BLaER1 treated with 17β-estradiol and CSF1 and Interleukin-3, amounts not matched to agents 10 nM and 100 nM (cell line): ENCODE measurements around the gene AFG3L2.

Source experiments
- H3K27ac ChIP-seq, 11 experiments: shearing (Covaris generic); formaldehyde crosslinking; 2 replicates each; pipeline ENCODE4 v1.8.1; 2022
- H3K27me3 ChIP-seq, 11 experiments: shearing (Covaris generic); formaldehyde crosslinking; 2 replicates each; pipeline ENCODE4 v1.8.1; 2022
- H3K36me3 ChIP-seq, 11 experiments: shearing (Covaris generic); formaldehyde crosslinking; 2 replicates each; pipeline ENCODE4 v1.8.1; 2022
- H3K4me1 ChIP-seq, 10 experiments: shearing (Covaris generic); formaldehyde crosslinking; 2 replicates each; pipeline ENCODE4 v1.8.1; 2022
- H3K4me2 ChIP-seq, 11 experiments: shearing (Covaris generic); formaldehyde crosslinking; 2 replicates each; pipeline ENCODE4 v1.8.1; 2022
- H3K4me3 ChIP-seq, 10 experiments: shearing (Covaris generic); formaldehyde crosslinking; 2 replicates each; pipeline ENCODE4 v1.8.1; 2022
- H3K9ac ChIP-seq, 11 experiments: shearing (Covaris generic); formaldehyde crosslinking; 2 replicates each; pipeline ENCODE4 v1.8.1; 2022
- H3K9me3 ChIP-seq, 11 experiments: shearing (Covaris generic); formaldehyde crosslinking; replicated peaks in 1 of 11; 2 replicates each; pipeline ENCODE4 v1.8.1; 2022
- H4K20me1 ChIP-seq, 11 experiments: shearing (Covaris generic); formaldehyde crosslinking; 2 replicates each; pipeline ENCODE4 v1.8.1; 2022
- Cebpa-rat ChIP-seq, 11 experiments: shearing (Covaris generic); IDR thresholded peaks; 2 replicates each; pipeline ENCODE4 v1.8.1; 2022

Gene AFG3L2

GRCh38 chr18:12374401-12374800 lies 2.6 kb downstream of the AFG3L2 start:
- peaks cover 48 to 72% (median 62%) of the 10 kb centered on the region in 11 experiments for H4K20me1 ChIP-seq
- H3K4me3 ChIP-seq = no peak overlapping the region
- H3K9me3 ChIP-seq = no peaks in the 10 kb centered on the region
- H3K4me1 ChIP-seq = peaks cover 24 to 39% (median 37%) of the 10 kb centered on the region in 10 experiments
- no peak overlapping the region for H3K27ac ChIP-seq
- TF ChIP-seq Cebpa-rat (IDR thresholded peaks at IDR 0.05) = no peak
- H3K4me2 ChIP-seq = peak overlapping the region; percentile 1 to 99 (median 96); a peak in 19 of 22 replicates
- H3K27me3 ChIP-seq = no peaks in the 10 kb centered on the region
- H3K36me3 ChIP-seq = peaks cover 16 to 61% (median 49%) of the 10 kb centered on the region in 11 experiments
- H3K9ac ChIP-seq = no peak overlapping the region

- peaks cover 22 to 68% (median 55%) of the 10 kb centered on the region in 11 experiments for H3K36me3 ChIP-seq
- H3K4me3 ChIP-seq = no peak overlapping the region
- no peak overlapping the region for H3K27ac ChIP-seq
- H3K9ac ChIP-seq = no peak overlapping the region
- no peaks in the 10 kb centered on the region for H3K9me3 ChIP-seq
- peak overlapping the region; percentile 2 to 99 (median 44); a peak in 17 of 22 replicates for H3K4me2 ChIP-seq
- no peaks in the 10 kb centered on the region for H3K27me3 ChIP-seq
- TF ChIP-seq Cebpa-rat (IDR thresholded peaks at IDR 0.05) = no peak
- peaks cover 24 to 39% (median 37%) of the 10 kb centered on the region in 10 experiments for H3K4me1 ChIP-seq
- H4K20me1 ChIP-seq = peaks cover 54 to 78% (median 69%) of the 10 kb centered on the region in 11 experiments
These were observed 3.3 kb downstream of the AFG3L2 start for GRCh38 chr18:12373771-12374116.

- Histone ChIP-seq H3K4me1 (peaks cover 24 to 38% (median 35%) of the 10 kb centered on the region in 10 experiments), H3K9ac (no peak overlapping the region; a peak in 1 of 22 replicates), H3K27ac (no peak overlapping the region), H3K36me3 (peaks cover 27 to 73% (median 60%) of the 10 kb centered on the region in 11 experiments), H4K20me1 (peaks cover 59 to 83% (median 74%) of the 10 kb centered on the region in 11 experiments), H3K27me3 (no peaks in the 10 kb centered on the region), H3K4me2 (peak overlapping the region in 10 of 11 experiments; percentile 7 to 99 (median 66); a peak in 14 of 22 replicates), H3K9me3 (no peaks in the 10 kb centered on the region), H3K4me3 (no peak overlapping the region)
- TF ChIP-seq Cebpa-rat (IDR thresholded peaks at IDR 0.05) = no peak
These were observed 3.8 kb downstream of the AFG3L2 start for GRCh38 chr18:12373116-12373770.

GRCh38 chr18:12372406-12372805 lies 4.6 kb downstream of the AFG3L2 start:
- peaks cover 22 to 37% (median 31%) of the 10 kb centered on the region in 10 experiments for H3K4me1 ChIP-seq
- H3K9ac ChIP-seq = no peak overlapping the region
- peaks cover 35 to 81% (median 68%) of the 10 kb centered on the region in 11 experiments for H3K36me3 ChIP-seq
- no peak overlapping the region for H3K4me2 ChIP-seq
- H3K27ac ChIP-seq = no peak overlapping the region
- H3K27me3 ChIP-seq = no peaks in the 10 kb centered on the region
- H4K20me1 ChIP-seq = peaks cover 67 to 92% (median 82%) of the 10 kb centered on the region in 11 experiments
- H3K9me3 ChIP-seq = no peaks in the 10 kb centered on the region
- no peak for TF ChIP-seq Cebpa-rat (IDR thresholded peaks at IDR 0.05)
- H3K4me3 ChIP-seq = no peak overlapping the region

GRCh38 chr18:12371590-12371989 lies 5.4 kb downstream of the AFG3L2 start:
- Histone ChIP-seq H3K4me2 (no peak overlapping the region), H3K4me3 (no peak overlapping the region), H3K4me1 (peaks cover 22 to 37% (median 31%) of the 10 kb centered on the region in 10 experiments), H4K20me1 (peaks cover 69 to 100% (median 90%) of the 10 kb centered on the region in 11 experiments), H3K9me3 (no peaks in the 10 kb centered on the region), H3K27me3 (no peaks in the 10 kb centered on the region), H3K27ac (no peak overlapping the region), H3K9ac (no peak overlapping the region), H3K36me3 (peaks cover 44 to 90% (median 77%) of the 10 kb centered on the region in 11 experiments)
- no peak for TF ChIP-seq Cebpa-rat (IDR thresholded peaks at IDR 0.05)

GRCh38 chr18:12369211-12369610 lies 7.8 kb downstream of the AFG3L2 start:
- peaks cover 67 to 100% (median 89%) of the 10 kb centered on the region in 11 experiments for H3K36me3 ChIP-seq
- H3K27me3 ChIP-seq = no peaks in the 10 kb centered on the region
- H3K27ac ChIP-seq = no peak overlapping the region
- H3K9me3 ChIP-seq = no peaks in the 10 kb centered on the region
- H3K4me1 ChIP-seq = peaks cover 3 to 16% (median 12%) of the 10 kb centered on the region in 10 experiments; a peak in 17 of 20 replicates
- H3K9ac ChIP-seq = no peak overlapping the region
- H3K4me3 ChIP-seq = no peak overlapping the region
- H4K20me1 ChIP-seq = peaks cover 76 to 100% (median 98%) of the 10 kb centered on the region in 11 experiments
- H3K4me2 ChIP-seq = no peak overlapping the region
- TF ChIP-seq Cebpa-rat (IDR thresholded peaks at IDR 0.05) = no peak

GRCh38 chr18:12366784-12367183 lies 10.2 kb downstream of the AFG3L2 start:
- Histone ChIP-seq H3K27ac (no peak overlapping the region), H3K27me3 (no peaks in the 10 kb centered on the region), H3K9ac (no peak overlapping the region), H4K20me1 (peaks cover 66 to 99% (median 95%) of the 10 kb centered on the region in 11 experiments; a peak in 21 of 22 replicates), H3K4me3 (no peak overlapping the region), H3K4me1 (peaks cover 0 to 11% (median 0%) of the 10 kb centered on the region in 10 experiments; a peak in 5 of 20 replicates), H3K4me2 (no peak overlapping the region), H3K9me3 (no peaks in the 10 kb centered on the region), H3K36me3 (peaks cover 92 to 100% (median 99%) of the 10 kb centered on the region in 11 experiments)
- TF ChIP-seq Cebpa-rat (IDR thresholded peaks at IDR 0.05) = no peak

GRCh38 chr18:12366379-12366778 lies 10.6 kb downstream of the AFG3L2 start:
- Histone ChIP-seq H3K4me2 (no peak overlapping the region), H4K20me1 (peaks cover 62 to 99% (median 95%) of the 10 kb centered on the region in 11 experiments; a peak in 21 of 22 replicates), H3K4me3 (no peak overlapping the region), H3K27ac (no peak overlapping the region), H3K36me3 (peaks cover 96 to 100% (median 99%) of the 10 kb centered on the region in 11 experiments), H3K27me3 (no peaks in the 10 kb centered on the region), H3K4me1 (peaks cover 0 to 12% (median 0%) of the 10 kb centered on the region in 10 experiments; a peak in 5 of 20 replicates), H3K9me3 (no peaks in the 10 kb centered on the region), H3K9ac (no peak overlapping the region)
- TF ChIP-seq Cebpa-rat (IDR thresholded peaks at IDR 0.05) = no peak

- Histone ChIP-seq H3K9ac (no peak overlapping the region), H3K27me3 (no peaks in the 10 kb centered on the region), H3K36me3 (peaks cover 99 to 100% (median 100%) of the 10 kb centered on the region in 11 experiments), H3K4me1 (peaks cover 0 to 12% (median 0%) of the 10 kb centered on the region in 10 experiments; a peak in 5 of 20 replicates), H3K27ac (no peak overlapping the region), H3K9me3 (no peaks in the 10 kb centered on the region), H4K20me1 (peaks cover 36 to 98% (median 81%) of the 10 kb centered on the region in 11 experiments; a peak in 20 of 22 replicates), H3K4me2 (no peak overlapping the region), H3K4me3 (no peak overlapping the region)
- TF ChIP-seq Cebpa-rat (IDR thresholded peaks at IDR 0.05) = no peak
These were observed 14.4 kb downstream of the AFG3L2 start for GRCh38 chr18:12362473-12363174.
